ENCODE data around the gene WDR45.

WDR45 gene

GRCh38 chrX:49073601-49074575 is 5.8 kb downstream of the WDR45 start, which contains the start of gene PRAF2:
Gene PRAF2 (minus strand): TSS chrX:49074002. CDS start chrX:49073987, 15 bp downstream.
- DNase-seq = peak; percentile 94

- no peak for DNase-seq
Measured at GRCh38 chrX:49072712-49073095, 7.0 kb downstream of the WDR45 start.

DNA sequence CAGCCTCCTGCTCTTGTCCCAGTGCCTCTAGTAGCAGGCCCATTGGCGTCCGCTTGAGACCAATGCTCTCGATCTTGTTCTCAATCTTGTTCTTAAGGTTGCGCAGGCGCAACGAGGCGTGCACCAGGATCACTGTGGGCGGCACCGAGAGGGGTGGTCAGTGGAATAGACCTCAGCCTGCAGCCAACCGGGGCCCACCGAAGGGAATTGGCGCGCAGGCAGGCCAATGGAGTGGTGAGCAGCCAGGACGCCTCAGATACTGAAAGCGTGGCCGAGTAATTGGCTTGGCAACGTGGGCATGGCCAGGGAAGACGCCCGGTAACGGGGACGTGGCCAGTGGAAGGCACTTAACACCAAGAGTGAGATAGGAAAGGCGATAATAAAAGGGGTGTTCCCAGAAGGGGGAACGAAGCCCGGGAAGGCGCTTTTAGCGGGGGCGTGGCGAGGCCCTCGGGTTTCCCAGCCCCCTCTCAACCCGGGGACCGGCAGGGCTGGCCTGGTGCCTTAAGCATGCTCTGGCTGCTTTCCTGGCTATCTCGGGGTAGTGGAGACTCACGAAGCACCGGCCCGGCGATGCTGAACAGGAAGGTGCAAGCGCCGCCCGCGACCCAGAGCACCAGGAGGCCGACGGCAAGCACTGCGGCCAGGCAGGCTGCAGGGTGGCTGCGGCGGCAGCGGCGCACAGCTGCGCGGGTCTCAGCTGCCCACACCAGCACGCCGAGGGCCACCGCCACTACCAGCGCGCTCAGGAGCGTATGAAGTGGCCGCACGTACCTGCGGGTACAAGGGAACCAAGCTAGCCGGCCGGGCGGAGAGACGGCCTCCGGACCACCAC is 7.6 kb downstream of the WDR45 start:
- no peak for DNase-seq

GRCh38 chrX:49070988-49071387 is 8.7 kb downstream of the WDR45 start:
- DNase-seq = no peak

DNA sequence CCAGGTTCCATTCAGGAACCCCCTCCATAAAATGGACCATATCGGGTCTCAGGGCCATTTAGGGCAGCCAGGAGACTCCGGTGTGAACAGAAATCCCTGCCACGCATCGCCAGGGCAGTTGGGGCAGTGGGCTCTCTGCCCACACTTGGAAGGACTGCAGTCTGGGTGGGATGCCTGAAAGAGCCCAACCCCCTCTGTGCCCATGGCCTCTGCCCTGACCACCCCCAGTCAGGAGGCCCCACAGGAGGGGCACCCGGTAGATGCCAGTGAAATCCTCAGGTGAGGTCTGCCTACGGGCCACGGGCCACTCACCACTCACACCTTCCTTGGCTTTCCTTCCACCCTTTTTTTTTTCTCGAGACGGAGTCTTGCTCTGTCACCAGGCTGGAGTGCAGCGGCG is 10.6 kb downstream of the WDR45 start:
- DNase-seq = no peak

- no peak for DNase-seq
Measured at GRCh38 chrX:49067285-49068120, 12.2 kb downstream of the WDR45 start.

- no peak for DNase-seq
Measured at GRCh38 chrX:49066690-49067089, 13.0 kb downstream of the WDR45 start.

GRCh38 chrX:49066278-49066677 is 13.4 kb downstream of the WDR45 start:
- DNase-seq = no peak

DNA sequence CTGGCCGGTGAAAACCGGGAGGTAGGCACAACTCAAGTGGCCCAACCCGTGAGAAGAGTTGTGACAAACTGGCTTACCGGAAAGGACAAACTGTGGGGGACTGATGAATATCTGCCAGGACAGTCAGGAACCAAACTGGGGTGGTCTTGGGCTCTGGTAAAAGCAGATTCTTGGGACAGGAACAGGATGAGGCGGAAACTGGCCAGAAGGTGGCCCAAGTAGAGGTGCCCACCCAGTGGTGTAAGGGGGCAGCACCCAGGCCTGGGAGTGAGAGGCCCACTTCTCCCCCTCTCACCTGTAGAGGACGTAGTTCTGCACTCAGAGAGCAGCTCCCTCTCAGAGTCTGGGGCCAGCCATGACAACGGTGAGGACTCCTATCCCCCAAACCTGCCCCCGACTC is 15.0 kb downstream of the WDR45 start:
- no peak for DNase-seq

DNA sequence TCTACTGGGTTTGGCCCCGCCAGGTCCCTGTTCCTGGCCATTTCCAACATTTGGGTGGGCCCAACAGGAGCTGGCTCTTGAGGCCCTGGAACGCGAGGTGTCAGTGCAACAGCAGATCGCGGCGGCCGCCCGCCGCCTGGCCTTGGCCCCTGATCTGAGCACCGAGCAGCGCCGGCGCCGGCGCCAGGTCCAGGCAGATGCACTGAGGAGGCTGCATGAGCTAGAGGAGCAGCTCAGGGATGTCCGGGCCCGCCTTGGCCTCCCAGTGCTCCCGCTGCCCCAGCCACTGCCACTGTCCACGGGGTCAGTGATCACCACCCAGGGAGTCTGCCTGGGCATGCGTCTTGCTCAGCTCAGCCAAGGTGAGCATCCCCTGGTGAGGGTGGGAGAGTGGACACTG is 15.4 kb downstream of the WDR45 start:
- DNase-seq = no peak

DNA sequence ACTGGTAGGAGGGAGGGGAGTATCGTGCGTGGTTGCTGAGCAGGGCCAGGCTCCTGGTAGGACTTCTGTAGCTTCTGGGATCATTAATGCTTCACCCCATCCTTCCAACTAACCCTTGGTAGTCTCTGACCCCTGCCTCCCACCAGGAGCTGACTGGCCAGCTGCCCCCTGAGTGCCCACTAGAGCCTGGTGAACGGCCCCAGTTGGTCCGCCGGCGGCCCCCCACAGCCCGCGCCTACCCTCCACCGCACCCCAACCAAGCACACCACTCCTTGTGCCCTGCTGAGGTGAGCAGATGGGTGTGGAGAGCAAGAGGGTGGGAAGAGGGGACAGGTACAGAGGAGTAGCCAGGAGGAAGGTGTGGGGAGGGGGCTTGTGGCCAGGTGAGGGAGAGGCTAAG is 16.0 kb downstream of the WDR45 start:
- no peak for DNase-seq

GRCh38 chrX:49061916-49062315 is 17.8 kb downstream of the WDR45 start:
- DNase-seq = no peak

GRCh38 chrX:49061490-49061889 is 18.2 kb downstream of the WDR45 start:
- no peak for DNase-seq

GRCh38 chrX:49060914-49061313 is 18.8 kb downstream of the WDR45 start:
- DNase-seq = no peak

GRCh38 chrX:49059681-49060085 is 20.0 kb downstream of the WDR45 start:
- no peak for DNase-seq

DNA sequence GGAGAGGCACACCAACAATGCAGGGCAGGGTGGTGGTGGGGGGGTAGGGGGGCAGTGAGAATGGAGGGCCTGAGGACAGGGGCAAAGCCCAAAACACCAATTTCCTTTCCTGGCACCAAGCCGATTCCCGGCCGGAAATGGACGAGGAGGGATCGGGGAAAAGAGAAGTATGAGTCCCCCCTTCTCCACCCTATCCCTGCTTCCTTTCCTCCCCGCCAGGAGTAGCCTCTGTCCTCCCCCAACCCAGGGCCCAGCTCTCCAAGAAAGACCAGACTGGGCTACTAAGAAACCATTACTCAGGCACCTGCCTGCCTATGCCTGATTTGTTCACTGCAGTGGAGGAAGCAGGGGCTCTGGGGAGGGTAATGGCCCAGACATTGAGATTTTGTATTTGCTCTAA is 20.5 kb downstream of the WDR45 start:
- no peak for DNase-seq

DNA sequence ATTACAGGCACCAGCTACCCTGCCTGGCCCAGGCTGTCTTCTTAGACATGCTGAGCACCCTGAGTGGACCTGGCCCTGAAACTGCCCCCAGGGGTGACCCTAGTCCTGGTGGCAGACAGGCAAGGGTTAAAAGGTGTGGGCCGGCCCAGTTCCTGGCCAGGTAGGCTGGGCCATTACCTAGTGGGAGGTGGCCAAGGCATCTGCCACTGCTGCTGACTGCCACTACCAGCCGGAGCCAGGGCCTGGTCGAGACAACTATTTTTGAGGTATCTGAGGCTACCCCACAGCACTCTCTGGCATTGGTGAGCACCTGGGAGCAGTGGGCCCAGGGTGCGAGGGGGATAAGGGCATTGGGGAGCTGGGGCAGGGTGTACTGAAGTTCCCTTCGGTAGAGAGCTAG is 20.9 kb downstream of the WDR45 start, which contains the start of gene CCDC120:
CCDC120 (plus strand) TSS at position 206 of the 400 bp plus-strand sequence. CDS start 3,043 bp downstream, outside the sequence.
- no peak for DNase-seq

DNA sequence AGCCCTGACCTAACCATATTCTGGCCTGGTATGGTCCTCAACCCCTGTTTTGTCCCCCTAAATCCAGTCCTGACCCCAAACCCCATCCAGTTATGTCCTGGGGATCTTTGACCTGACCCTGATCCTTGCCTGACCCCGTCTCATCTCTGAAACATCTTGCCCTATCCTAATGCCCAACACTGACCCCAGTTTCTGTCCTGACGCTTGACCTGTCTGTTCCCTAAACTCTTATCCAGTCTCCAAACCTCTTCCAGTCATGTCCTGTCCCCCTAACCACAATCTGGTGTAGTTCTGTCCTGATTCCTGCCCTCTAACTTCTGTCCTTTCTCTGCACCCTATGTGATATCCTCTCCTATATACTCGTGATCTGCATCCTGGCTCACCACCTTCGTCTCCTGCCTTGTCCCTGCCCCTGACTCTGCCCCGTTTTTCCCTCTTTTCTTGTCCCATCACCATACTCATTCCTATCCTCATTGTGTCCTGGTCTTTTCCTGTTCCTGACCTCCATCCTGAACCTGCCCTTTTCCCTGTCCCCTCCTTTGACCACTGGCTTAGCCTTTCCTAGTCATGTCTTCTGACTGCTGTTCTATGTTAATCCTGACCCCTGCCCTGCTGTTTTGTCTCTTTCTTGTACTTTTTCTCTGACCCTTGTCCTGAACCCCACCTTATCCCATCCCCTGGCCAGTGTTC is 25.5 kb downstream of the WDR45 start:
- no peak for DNase-seq

DNA sequence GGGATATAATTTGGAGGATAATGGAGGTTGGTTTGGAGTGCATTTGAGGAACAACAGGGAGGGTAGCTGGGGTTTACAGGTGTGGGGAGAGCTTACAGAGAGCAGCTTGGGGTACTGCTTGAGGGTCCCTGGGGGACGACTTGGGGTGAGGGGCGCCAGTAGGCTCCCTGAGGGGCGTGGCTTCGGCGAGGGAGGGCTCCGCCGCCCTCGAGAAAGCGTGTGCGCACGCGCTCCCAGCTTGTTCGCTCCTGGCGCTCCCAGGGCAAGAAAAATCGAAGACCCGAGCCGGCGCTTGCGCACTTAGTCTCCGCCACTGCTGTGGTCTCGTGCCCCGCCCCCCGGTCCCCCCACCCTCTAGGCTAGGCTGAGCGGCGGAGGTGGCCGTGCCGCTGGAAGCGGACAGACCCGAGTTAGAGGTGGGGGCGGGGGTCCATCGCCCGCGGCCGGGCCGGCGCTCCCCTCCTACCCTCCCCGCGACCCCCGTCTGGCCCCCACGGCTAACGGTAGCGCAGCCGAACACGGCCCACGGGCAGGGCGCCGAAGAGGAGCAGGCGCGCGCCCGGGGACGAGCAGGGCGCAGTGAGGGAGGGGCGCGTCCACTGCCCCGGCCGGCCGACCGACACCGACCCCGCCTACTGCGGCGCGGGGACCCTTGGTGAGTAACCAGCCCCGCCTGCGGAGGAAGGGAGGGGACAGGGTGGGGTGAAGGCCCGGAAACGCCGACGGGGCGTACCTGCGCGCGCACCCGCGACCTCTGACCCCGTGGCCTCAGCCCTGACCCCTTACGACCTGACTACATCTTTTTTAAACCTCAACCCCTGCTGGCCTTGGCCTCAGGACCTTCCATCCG is 26.2 kb downstream of the WDR45 start:
- DNase-seq = peak; percentile 75

DNA sequence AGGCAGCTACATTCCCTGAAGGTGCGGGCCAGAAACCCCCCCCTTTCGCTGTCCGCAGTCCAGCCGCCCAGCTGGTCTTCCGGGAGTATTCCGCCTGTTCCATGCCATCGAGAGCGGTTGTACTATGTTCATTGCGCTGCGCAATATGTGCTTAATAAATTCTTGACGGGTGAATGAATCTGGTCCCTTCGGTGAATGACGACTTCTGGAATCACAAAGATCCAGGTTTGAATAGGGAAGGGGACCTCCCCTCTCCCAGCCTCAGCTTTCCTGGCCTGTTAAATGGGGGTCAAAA is 35.8 kb downstream of the WDR45 start:
- no peak for DNase-seq
